GM12878 (cell line): Measurements from ENCODE around the gene DOP1A. TPM values are rescaled to one million over a fixed set of nuclear protein-coding genes. Genes with fewer than 3 reads are reported as not detected.

Experiments
- BRCA1 ChIP-seq: IDR thresholded peaks from 2 replicates; pipeline ENCODE4 v1.6.1; 2011; ENCODE audit warnings: low read depth, low read length, improper control_type of control experiment
- CTCF ChIP-seq, 3 experiments: IDR thresholded peaks in 2 of 3; conservative IDR thresholded peaks in 1 of 3; 2 replicates each; pipeline ENCODE4 v1.5.1; 2011; ENCODE audit warnings: low read depth in 3 of 3, low read length in 3 of 3, mild to moderate bottlenecking in 3 of 3, control low read depth in 2 of 3, moderate library complexity in 2 of 3, inconsistent platforms in 1 of 3, mixed read lengths in 1 of 3; ENCODE audit not compliant: control insufficient read depth in 2 of 3, insufficient read depth in 1 of 3; ENCODE audit errors: extremely low read depth in 1 of 3
- DPF2 ChIP-seq: fragments of 450-650 bp; IDR thresholded peaks from 2 replicates; pipeline ENCODE4 v1.6.1; 2017; ENCODE audit warnings: mild to moderate bottlenecking
- E2F8 ChIP-seq: fragments of 450-650 bp; IDR thresholded peaks from 2 replicates; pipeline ENCODE4 v1.6.1; 2018; ENCODE audit warnings: mild to moderate bottlenecking, low read depth, moderate library complexity; ENCODE audit not compliant: partially characterized antibody
- EGR1 ChIP-seq, 2 experiments: IDR thresholded peaks; 1 replicate in 1 of 2; 2 replicates in 1 of 2; pipeline ENCODE4 v1.6.1; 2011 to 2012; ENCODE audit warnings: low read depth in 2 of 2, low read length in 2 of 2, borderline replicate concordance in 1 of 2, mild to moderate bottlenecking in 1 of 2, moderate library complexity in 1 of 2
- ESRRA ChIP-seq: IDR thresholded peaks from 2 replicates; pipeline ENCODE4 v1.6.1; 2012; ENCODE audit warnings: mild to moderate bottlenecking, low read length, improper control_type of control experiment
- HSF1 ChIP-seq: fragments of 150-350 bp; IDR thresholded peaks from 2 replicates; pipeline ENCODE4 v1.6.1; 2014; ENCODE audit warnings: mild to moderate bottlenecking, low read depth, low read length
- MXI1 ChIP-seq: fragments of 150-350 bp; IDR thresholded peaks from 2 replicates; pipeline ENCODE4 v1.6.1; 2011; ENCODE audit warnings: low read depth, mild to moderate bottlenecking, inconsistent platforms, low read length, improper control_type of control experiment
- MYB ChIP-seq: fragments of 150-350 bp; IDR thresholded peaks from 2 replicates; pipeline ENCODE4 v1.6.1; 2014; ENCODE audit warnings: mild to moderate bottlenecking, low read depth, low read length, borderline replicate concordance
- SKIL ChIP-seq: fragments of 450-650 bp; IDR thresholded peaks from 2 replicates; pipeline ENCODE4 v1.6.1; 2017; ENCODE audit warnings: mild to moderate bottlenecking, low read depth, inconsistent platforms; ENCODE audit not compliant: poor library complexity, severe bottlenecking
- SMAD1 ChIP-seq: fragments of 450-650 bp; IDR thresholded peaks from 2 replicates; pipeline ENCODE4 v1.6.1; 2018; ENCODE audit warnings: mild to moderate bottlenecking, low read depth; ENCODE audit not compliant: partially characterized antibody
- WRNIP1 ChIP-seq: IDR thresholded peaks from 2 replicates; pipeline ENCODE4 v1.6.1; 2011; ENCODE audit warnings: low read depth, low read length, improper control_type of control experiment, borderline replicate concordance
- ZBTB11 ChIP-seq: fragments of 450-650 bp; formaldehyde crosslinking; IDR thresholded peaks from 2 replicates; pipeline ENCODE4 v1.5.0; 2022; ENCODE audit warnings: mild to moderate bottlenecking, missing genetic modification characterization
- ZNF207 ChIP-seq: fragments of 450-650 bp; IDR thresholded peaks from 2 replicates; pipeline ENCODE4 v1.6.1; 2014; ENCODE audit warnings: antibody characterized with exemption, mild to moderate bottlenecking, borderline replicate concordance
- ZSCAN29 ChIP-seq: fragments of 450-650 bp; IDR thresholded peaks from 2 replicates; pipeline ENCODE4 v1.6.1; 2017; ENCODE audit warnings: mild to moderate bottlenecking, moderate library complexity
- ZZZ3 ChIP-seq: IDR thresholded peaks from 2 replicates; pipeline ENCODE4 v1.6.1; 2011; ENCODE audit warnings: low read depth; ENCODE audit not compliant: control insufficient read depth, insufficient read length
- polyA plus RNA-seq, 11 experiments: library from polyadenylated mRNA; depleted of rRNA in 4 of 11; unstranded in 6 of 11; stranded (reverse) in 5 of 11; fragments of >200 nt; fragmentation: Nextera tagmentation in 4 of 11; fragmentation: Illumina TruSeq in 1 of 11; extraction: Ambion mirVana in 4 of 11; extraction: Trizol in 1 of 11; gene quantifications; 1 replicate in 1 of 11; 2 replicates in 10 of 11; pipeline versions ENCODE4 v1.2.1 to v1.2.3, GENCODE V29; 2011 to 2016; ENCODE audit warnings: inconsistent platforms in 2 of 11, missing spikeins in 2 of 11, low read depth in 1 of 11
- total RNA-seq, 4 experiments: library from RNA; depleted of rRNA in 3 of 4; stranded (reverse); fragments of >200 nt in 3 of 4; fragmentation: Illumina TruSeq in 1 of 4; extraction: Trizol in 1 of 4; gene quantifications; 2 replicates each; pipeline versions ENCODE4 v1.2.1 to v1.2.3, GENCODE V29; 2013 to 2021

Gene DOP1A
- total and polyA plus RNA-seq, 10 of the 15 experiments (the other 5 are each of a cell fraction or from before 2014, with no cell fraction given), result 1.9 to 22.9 (median 10.3) TPM

- no peak for TF ChIP-seq SKIL
- TF ChIP-seq BRCA1, result no peak
- no peak for TF ChIP-seq ZZZ3
- TF ChIP-seq EGR1 (IDR thresholded peaks at IDR 0.05; ENCODE audit: borderline replicate concordance in 1 of 2, low read depth in 2 of 2, low read length in 2 of 2), result peak in 1 of 2 experiments; percentile 60; a peak in 1 of 3 replicates
- TF ChIP-seq WRNIP1, result no peak
- no peak for TF ChIP-seq ZNF207
- no peak for TF ChIP-seq SMAD1
- TF ChIP-seq ZSCAN29, result no peak
- no peak for TF ChIP-seq HSF1
- TF ChIP-seq MXI1, result peak; percentile 77
- no peak for TF ChIP-seq ZBTB11 (CRISPR knock-in tag)
- no peak for TF ChIP-seq ESRRA
- no peak for TF ChIP-seq E2F8
- TF ChIP-seq CTCF (IDR thresholded peaks at IDR 0.05 in 2 of 3, conservative IDR thresholded peaks at IDR 0.05 in 1 of 3; ENCODE audit: control insufficient read depth in 2 of 3, extremely low read depth in 1 of 3, insufficient read depth in 1 of 3, low read depth in 3 of 3, low read length in 3 of 3), result no peak
- no peak for TF ChIP-seq MYB
- TF ChIP-seq DPF2, result peak; percentile 54
Observed at GRCh38 chr6:83192871-83193746, 125.6 kb downstream of the DOP1A start, which contains the start of the genes PGM3 and RWDD2A (continued).
